H1 (cell line): Measurements from ENCODE around the gene CDH11. TPM values are rescaled to one million over a fixed set of nuclear protein-coding genes. Genes with fewer than 3 reads are reported as not detected.

Experiments
- CTCF ChIA-PET: fragments of 300-600 bp; sonication (Branson Sonifier 250); formaldehyde crosslinking; loops from one replicate; lab custom pipeline; 2021; ENCODE audit not compliant: partially characterized antibody; lab: Charles Lee
- POLR2A ChIA-PET: fragments of 300-600 bp; sonication (Branson Sonifier 250); formaldehyde crosslinking; loops from one replicate; lab custom pipeline; 2021; ENCODE audit warnings: inconsistent platforms; ENCODE audit not compliant: partially characterized antibody; lab: Charles Lee
- DNase-seq, 2 experiments: peaks; one replicate each; pipeline versions ENCODE4 v3.0.0 to v3.0.0-alpha.2; 2010 to 2022; ENCODE audit warnings: low spot score in 2 of 2, low read depth in 1 of 2, mixed read lengths in 1 of 2
- FAIRE-seq: peaks from 2 replicates; lab custom pipeline; 2011; peaks lifted over from hg19 to GRCh38; lab: Jason Lieb, UNC
- H2AFZ ChIP-seq: 2 replicates; pipeline ENCODE4 v1.8.1; 2012; ENCODE audit warnings: low read length, inconsistent platforms
- H2AK5ac ChIP-seq: 2 replicates; pipeline ENCODE4 v1.6.1; 2013; ENCODE audit warnings: low read depth, low read length
- H2BK120ac ChIP-seq: replicated peaks from 2 replicates; pipeline ENCODE3; 2013; ENCODE audit warnings: low read depth, low read length, inconsistent platforms
- H2BK12ac ChIP-seq: 2 replicates; pipeline ENCODE4 v1.6.1; 2013; ENCODE audit warnings: low read depth, low read length
- H2BK15ac ChIP-seq: 2 replicates; pipeline ENCODE4 v1.6.1; 2013; ENCODE audit warnings: low read length
- H2BK20ac ChIP-seq: 2 replicates; pipeline ENCODE4 v1.6.1; 2013; ENCODE audit warnings: low read length
- H2BK5ac ChIP-seq: 2 replicates; pipeline ENCODE4 v1.6.1; 2013; ENCODE audit warnings: low read depth, low read length
- H3K14ac ChIP-seq: 2 replicates; pipeline ENCODE4 v1.6.1; 2013; ENCODE audit warnings: inconsistent platforms; ENCODE audit not compliant: insufficient read length
- H3K18ac ChIP-seq: 2 replicates; pipeline ENCODE4 v1.6.1; 2013; ENCODE audit warnings: low read length; ENCODE audit errors: extremely low read depth
- H3K23ac ChIP-seq: 2 replicates; pipeline ENCODE4 v1.6.1; 2013; ENCODE audit warnings: inconsistent platforms; ENCODE audit not compliant: insufficient read length
- H3K23me2 ChIP-seq: 2 replicates; pipeline ENCODE4 v1.6.1; 2013; ENCODE audit warnings: low read depth, low read length
- H3K27ac ChIP-seq: 2 replicates; pipeline ENCODE4 v1.6.1; 2011; ENCODE audit warnings: low read depth, low read length, inconsistent platforms
- H3K27me3 ChIP-seq, 4 experiments: replicated peaks in 1 of 4; 1 replicate in 1 of 4; 2 replicates in 3 of 4; pipeline versions ENCODE4 v1.6.1 to v1.8.1; 2011 to 2013; ENCODE audit warnings: low read length in 3 of 4, mild to moderate bottlenecking in 3 of 4, inconsistent platforms in 2 of 4, mixed read lengths in 2 of 4, moderate library complexity in 1 of 4; ENCODE audit not compliant: control insufficient read depth in 3 of 4, insufficient read depth in 3 of 4; ENCODE audit errors: extremely low read depth in 1 of 4
- H3K36me3 ChIP-seq, 4 experiments: 2 replicates each; pipeline versions ENCODE4 v1.6.1 to v1.8.1; 2011 to 2013; ENCODE audit warnings: mild to moderate bottlenecking in 4 of 4, low read length in 3 of 4, moderate library complexity in 2 of 4, control low read depth in 1 of 4, inconsistent platforms in 1 of 4; ENCODE audit not compliant: insufficient read depth in 4 of 4, control insufficient read depth in 2 of 4
- H3K4ac ChIP-seq: replicated peaks from 2 replicates; pipeline ENCODE3; 2013; ENCODE audit warnings: low read length, low read depth, mixed read lengths, inconsistent platforms; ENCODE audit not compliant: insufficient read length
- H3K4me1 ChIP-seq, 4 experiments: replicated peaks in 1 of 4; 1 replicate in 1 of 4; 2 replicates in 3 of 4; pipeline versions ENCODE4 v1.6.1 to v1.8.1; 2011 to 2013; ENCODE audit warnings: low read length in 3 of 4, inconsistent platforms in 2 of 4, mixed read lengths in 1 of 4; ENCODE audit not compliant: insufficient read depth in 4 of 4, control insufficient read depth in 3 of 4
- H3K4me2 ChIP-seq, 2 experiments: 2 replicates each; pipeline versions ENCODE4 v1.6.1 to v1.8.1; 2011 to 2013; ENCODE audit warnings: low read depth in 2 of 2, low read length in 2 of 2, control low read depth in 1 of 2, inconsistent platforms in 1 of 2, mild to moderate bottlenecking in 1 of 2; ENCODE audit not compliant: insufficient read depth in 1 of 2
- H3K4me3 ChIP-seq, 4 experiments: fragments of 200-600, 300-600 bp in 1 of 4; sonication (generic), shearing (Covaris generic), sonication (Bioruptor Twin) in 1 of 4; 2 replicates each; pipeline versions ENCODE4 v1.5.1 to v1.8.1; 2011 to 2016; ENCODE audit warnings: low read length in 4 of 4, low read depth in 3 of 4, control low read depth in 2 of 4, inconsistent platforms in 2 of 4, mild to moderate bottlenecking in 2 of 4, mixed read lengths in 1 of 4, moderate library complexity in 1 of 4; ENCODE audit not compliant: insufficient read depth in 2 of 4; ENCODE audit errors: extremely low read depth in 1 of 4
- H3K56ac ChIP-seq: replicated peaks from 2 replicates; pipeline ENCODE3; 2013; ENCODE audit warnings: low read depth, mild to moderate bottlenecking, mixed read lengths, low read length, inconsistent platforms; ENCODE audit not compliant: insufficient read length
- H3K79me1 ChIP-seq: 2 replicates; pipeline ENCODE4 v1.6.1; 2013; ENCODE audit warnings: low read depth, low read length, control low read depth
- H3K79me2 ChIP-seq, 2 experiments: 2 replicates each; pipeline versions ENCODE4 v1.6.1 to v1.8.1; 2012 to 2013; ENCODE audit warnings: low read length in 2 of 2, mild to moderate bottlenecking in 2 of 2, inconsistent platforms in 1 of 2; ENCODE audit not compliant: insufficient read depth in 2 of 2, control insufficient read depth in 1 of 2
- H3K9ac ChIP-seq, 4 experiments: replicated peaks in 1 of 4; 1 replicate in 1 of 4; 2 replicates in 3 of 4; pipeline versions ENCODE4 v1.6.1 to v1.8.1; 2011 to 2013; ENCODE audit warnings: low read depth in 3 of 4, low read length in 3 of 4, control low read depth in 2 of 4, mild to moderate bottlenecking in 2 of 4, moderate library complexity in 2 of 4, inconsistent platforms in 1 of 4; ENCODE audit errors: extremely low read depth in 1 of 4
- H3K9me3 ChIP-seq, 2 experiments: 2 replicates each; pipeline versions ENCODE4 v1.6.1 to v1.8.1; 2012 to 2013; ENCODE audit warnings: mild to moderate bottlenecking in 2 of 2, moderate library complexity in 2 of 2, control low read depth in 1 of 2, inconsistent platforms in 1 of 2, low read depth in 1 of 2, low read length in 1 of 2, mixed read lengths in 1 of 2; ENCODE audit not compliant: insufficient read depth in 2 of 2
- H4K20me1 ChIP-seq, 2 experiments: replicated peaks in 1 of 2; 2 replicates each; pipeline versions ENCODE3 to v1.8.1; 2011 to 2013; ENCODE audit warnings: inconsistent platforms in 2 of 2, low read length in 2 of 2, mild to moderate bottlenecking in 1 of 2; ENCODE audit not compliant: insufficient read depth in 2 of 2, control insufficient read depth in 1 of 2
- H4K5ac ChIP-seq: 2 replicates; pipeline ENCODE4 v1.6.1; 2013; ENCODE audit warnings: low read length, low read depth, mixed read lengths, inconsistent platforms; ENCODE audit not compliant: insufficient read length
- H4K8ac ChIP-seq: 2 replicates; pipeline ENCODE4 v1.8.0; 2013; ENCODE audit warnings: mild to moderate bottlenecking, moderate library complexity, low read length, inconsistent platforms; ENCODE audit not compliant: insufficient read depth; ENCODE audit errors: extremely low read depth
- H4K91ac ChIP-seq: replicated peaks from 2 replicates; pipeline ENCODE3; 2013; ENCODE audit warnings: low read length, mixed read lengths, inconsistent platforms; ENCODE audit not compliant: insufficient read length
- NRF1 ChIP-seq: IDR thresholded peaks from 2 replicates; pipeline ENCODE4 v1.6.1; 2011; ENCODE audit warnings: mild to moderate bottlenecking, low read depth, low read length, improper control_type of control experiment
- PHF8 ChIP-seq: fragments of 200-600 bp; sonication (generic); conservative IDR thresholded peaks from 2 replicates; pipeline ENCODE4 v1.7.1; 2012; ENCODE audit warnings: low read depth, mild to moderate bottlenecking, inconsistent platforms, low read length, moderate library complexity
- TEAD4 ChIP-seq: IDR thresholded peaks from 2 replicates; pipeline ENCODE4 v1.6.1; 2012; ENCODE audit warnings: low read depth, low read length, inconsistent platforms, mixed read lengths
- YY1 ChIP-seq: IDR thresholded peaks from 2 replicates; pipeline ENCODE4 v1.6.1; 2011; ENCODE audit warnings: low read depth, mild to moderate bottlenecking, low read length
- ZNF274 ChIP-seq: IDR thresholded peaks from 2 replicates; pipeline ENCODE4 v1.7.0; 2012; ENCODE audit warnings: low read length, borderline replicate concordance; ENCODE audit errors: extremely low read depth
- WGBS, 2 experiments: shearing (Covaris generic) in 1 of 2; methylation state at CpG; one replicate each; pipeline versions ENCODE4 v1.1.6 to v1.1.7; 2013 to 2015; ENCODE audit warnings: low lambda C conversion rate in 2 of 2, mixed read lengths in 2 of 2, inconsistent platforms in 1 of 2, low coverage in 1 of 2, missing lambda C conversion rate in 1 of 2; ENCODE audit not compliant: insufficient replicate concordance in 2 of 2, insufficient coverage in 1 of 2, insufficient read length in 1 of 2; ENCODE audit errors: extremely low coverage in 1 of 2, missing lambda C conversion rate in 1 of 2; 5-methylcytosine and 5-hydroxymethylcytosine counted together
- polyA plus RNA-seq, 7 experiments: library from polyadenylated mRNA; depleted of rRNA in 3 of 7; stranded (reverse) in 5 of 7; unstranded in 2 of 7; fragments of >200 nt in 5 of 7; fragments of 200-250 nt in 2 of 7; gene quantifications; 1 replicate in 5 of 7; 2 replicates in 1 of 7; 4 replicates in 1 of 7; pipeline versions ENCODE4 v1.2.1 to v1.2.3, GENCODE V29; 2011 to 2013; ENCODE audit warnings: missing spikeins in 2 of 7, mixed read lengths in 2 of 7
- total RNA-seq: library from RNA; stranded (reverse); fragmentation: NEBNext Ultra II Directional; extraction: Animal tissue kit (Norgen Biotek cat#: 25700); gene quantifications from 2 replicates; pipeline ENCODE4 v1.2.1, GENCODE V29; 2021
- TF ChIP-seq, protein P1 (sequence below): IDR thresholded peaks from 2 replicates; pipeline ENCODE4 v1.6.1; 2011; ENCODE audit warnings: low read depth, mild to moderate bottlenecking, low read length; ENCODE audit not compliant: insufficient read depth

The CDH11 gene
- total and polyA plus RNA-seq, 2 of the 8 experiments (the other 6 are each of a cell fraction or from before 2014, with no cell fraction given): 3.3 to 8.4 TPM

DNA sequence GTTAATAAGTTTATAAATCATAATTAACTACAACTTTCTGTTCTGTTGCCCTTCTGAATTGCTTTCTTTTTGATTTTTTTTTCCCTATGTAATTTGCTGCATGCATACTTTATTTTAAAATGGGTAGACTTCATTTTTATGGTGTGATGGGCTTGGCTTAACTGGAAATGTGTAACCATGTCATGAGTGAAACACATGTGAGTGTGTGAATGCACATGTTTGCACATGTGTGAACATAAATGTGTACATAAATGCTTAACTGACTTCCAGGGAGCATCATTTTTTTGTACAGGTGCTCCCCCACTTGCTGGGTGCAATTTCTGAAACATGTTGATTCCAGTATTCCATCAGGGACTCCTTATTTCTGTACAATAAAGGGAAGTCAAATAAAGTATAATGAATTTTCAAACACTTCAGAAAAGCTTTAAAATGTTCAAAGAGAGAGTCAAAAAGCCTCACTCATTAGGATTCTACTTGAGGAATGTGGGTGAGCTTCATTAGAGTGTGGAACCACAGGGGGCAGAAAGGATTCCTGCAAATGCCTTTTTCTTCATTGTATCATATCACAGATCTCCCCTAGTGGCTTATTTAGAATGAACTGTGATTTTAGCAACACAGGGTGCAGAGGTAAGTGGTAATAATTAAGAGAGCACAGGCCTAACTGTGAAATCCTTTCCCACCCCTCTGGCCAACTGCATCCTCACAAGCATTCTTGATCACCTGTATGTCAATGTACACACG lies 31.7 kb upstream of the CDH11 start:
- Histone ChIP-seq H3K36me3 (no peaks in the 10 kb centered on the region), H2BK5ac (no peak overlapping the region), H3K4me2 (no peak overlapping the region), H2BK12ac (no peak overlapping the region), H3K4ac (no peak overlapping the region), H2AFZ (no peak overlapping the region), H3K4me1 (peaks cover 0 to 3% (median 0%) of the 10 kb centered on the region in 4 experiments; a peak in 1 of 7 replicates), H3K56ac (no peak overlapping the region), H2BK15ac (no peak overlapping the region), H3K23me2 (no peaks in the 10 kb centered on the region; the same call in 1 of the 2 replicates), H3K9ac (no peak overlapping the region), H2BK120ac (no peak overlapping the region), H3K27ac (no peak overlapping the region), H3K23ac (no peak overlapping the region), H4K91ac (no peak overlapping the region), H3K27me3 (no peaks in the 10 kb centered on the region), H3K79me2 (no peaks in the 10 kb centered on the region), H3K79me1 (no peaks in the 10 kb centered on the region), H3K14ac (no peak overlapping the region), H2AK5ac (no peak overlapping the region), H4K8ac (no peak overlapping the region), H2BK20ac (no peak overlapping the region), H3K9me3 (no peaks in the 10 kb centered on the region), H4K20me1 (no peaks in the 10 kb centered on the region), H4K5ac (no peak overlapping the region), H3K18ac (no peak overlapping the region), H3K4me3 (no peak overlapping the region)
- FAIRE-seq (no peak), DNase-seq (no peak)
- TF ChIP-seq TEAD4 (no peak), NRF1 (no peak), ZNF274 (no peak), PHF8 (no peak), YY1 (no peak)
- TF ChIP-seq, protein P1, sequence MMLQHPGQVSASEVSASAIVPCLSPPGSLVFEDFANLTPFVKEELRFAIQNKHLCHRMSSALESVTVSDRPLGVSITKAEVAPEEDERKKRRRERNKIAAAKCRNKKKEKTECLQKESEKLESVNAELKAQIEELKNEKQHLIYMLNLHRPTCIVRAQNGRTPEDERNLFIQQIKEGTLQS: no peak
- POLR2A ChIA-PET: interaction anchor here (0.6 to 0.7 kb wide), 2 partner anchors 13 to 69 kb away, joined by 3 to 4 read pairs; no protein-coding TSS in a partner anchor
- 65% methylated on average over 1 of the region's 1 CpG; no CpG with 5 or more reads in 1 of the 2 experiments for WGBS, 2 experiments
- CTCF ChIA-PET: no interaction called here
